NCI-H2081 treated with DMSO at 0.1 percent for 48 hours (cell line): ENCODE results near the gene VPS37D.
"Not testable (repeated sequence)": the region's sequence is repeated elsewhere in the genome, so short reads cannot be mapped to it uniquely, and the experiment has no call there.

Experiments
- DNase-seq: peaks from one replicate; lab custom pipeline; 2025; lab: John Stamatoyannopoulos, UW

Gene VPS37D

GRCh38 chr7:73646785-73647724 lies 20.6 kb upstream of the VPS37D start:
- DNase-seq: no peak

DNA sequence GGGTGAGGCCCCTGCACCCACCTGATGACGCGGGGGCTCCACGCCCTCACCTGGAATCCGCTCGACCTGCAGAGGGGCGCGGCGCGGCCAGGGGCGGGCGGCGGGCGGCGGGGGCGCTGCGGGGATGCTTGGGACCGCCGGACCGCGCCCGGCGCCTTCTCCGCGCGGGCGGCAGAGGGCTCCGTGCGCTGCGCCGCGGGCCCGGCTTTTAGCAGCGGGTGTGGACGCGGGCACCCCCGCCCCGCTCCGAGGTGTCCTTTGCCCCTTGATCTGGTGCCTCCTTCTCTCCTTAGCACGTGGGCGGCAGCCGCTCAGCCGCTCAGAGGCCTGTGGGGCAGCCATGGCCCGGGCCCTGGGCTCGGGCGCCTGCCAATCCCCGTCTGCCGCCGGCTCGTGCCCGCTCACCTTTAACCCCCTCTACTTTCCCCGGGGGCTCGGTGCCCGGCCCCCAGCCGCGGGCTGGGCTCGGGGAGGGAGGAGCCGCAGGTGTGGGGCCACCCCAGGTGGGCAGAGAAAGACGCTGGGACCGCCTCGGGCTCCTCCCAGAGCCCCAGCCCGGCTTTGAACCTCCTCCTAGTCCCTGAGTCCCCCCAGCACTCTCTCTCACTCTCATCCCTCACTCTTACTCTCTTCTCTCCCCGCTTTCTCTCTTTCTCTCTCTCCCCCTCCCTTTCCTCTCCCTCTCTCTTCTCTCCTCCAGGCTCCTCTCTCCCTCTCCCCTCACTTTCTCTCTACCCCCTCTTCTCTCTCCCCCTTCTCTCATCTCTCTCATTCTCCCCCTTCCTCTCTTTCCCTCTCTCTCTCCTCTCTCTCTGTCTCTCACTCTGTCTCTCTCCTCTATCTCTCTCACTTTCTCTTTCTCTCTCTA lies 19.7 kb upstream of the VPS37D start:
- DNase-seq: no peak

DNA sequence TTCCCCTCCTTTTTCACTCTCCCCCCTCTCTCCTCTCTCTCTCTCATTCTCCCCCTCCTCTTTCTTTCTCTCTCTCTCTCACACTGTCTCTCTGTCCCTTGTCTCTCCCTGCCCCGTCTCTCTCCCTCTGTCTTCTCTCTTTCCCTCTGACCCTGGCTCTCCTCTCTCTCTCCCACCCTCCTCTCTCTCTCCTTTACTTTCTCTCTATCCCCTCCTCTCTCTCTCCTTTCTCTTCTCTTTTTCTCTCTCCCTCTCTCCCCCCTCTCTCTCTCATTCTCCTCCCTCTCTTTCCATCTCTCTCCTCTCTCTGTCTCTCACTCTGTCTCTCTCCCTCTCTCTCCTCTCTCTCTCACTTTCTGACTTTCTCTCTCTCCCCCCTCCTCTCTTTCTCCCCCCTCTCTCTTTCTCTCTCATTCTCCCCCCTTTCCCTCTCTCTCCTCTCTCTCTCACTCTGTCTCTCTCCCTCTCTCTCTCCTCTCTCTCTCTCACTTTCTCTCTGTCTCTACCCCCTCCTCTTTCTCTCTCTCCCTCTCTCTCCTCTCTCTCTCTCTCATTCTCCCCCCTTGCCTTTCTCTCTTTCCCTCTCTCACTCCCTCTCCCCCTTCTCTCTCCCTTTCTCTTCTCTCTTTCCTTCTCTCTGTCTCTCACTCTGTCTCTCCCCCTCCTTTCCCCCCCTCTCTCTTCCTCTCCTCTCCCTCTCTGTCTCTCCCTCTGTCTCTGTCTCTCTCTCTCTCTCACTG lies 18.9 kb upstream of the VPS37D start:
- DNase-seq: no peak

DNA sequence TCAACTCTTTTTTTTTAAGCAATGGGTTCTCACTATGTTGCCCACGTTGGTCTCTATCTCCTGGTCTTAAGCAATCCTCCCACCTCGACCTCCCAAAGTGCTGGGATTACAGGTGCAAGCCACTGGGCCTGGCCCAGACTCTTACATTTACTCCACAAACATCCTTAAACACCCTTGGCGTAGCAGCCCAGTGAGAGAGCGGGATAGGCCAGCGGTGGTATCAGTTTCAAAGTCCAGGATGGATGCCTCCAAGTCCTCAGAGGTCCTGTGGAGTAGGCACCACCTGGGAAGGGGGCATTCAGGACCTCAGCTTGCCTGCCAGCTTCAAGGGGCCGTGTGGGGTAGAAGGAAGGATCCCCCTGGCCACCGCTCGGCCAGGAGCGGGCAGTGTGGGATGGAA lies 18.1 kb upstream of the VPS37D start:
- DNase-seq: no peak

DNA sequence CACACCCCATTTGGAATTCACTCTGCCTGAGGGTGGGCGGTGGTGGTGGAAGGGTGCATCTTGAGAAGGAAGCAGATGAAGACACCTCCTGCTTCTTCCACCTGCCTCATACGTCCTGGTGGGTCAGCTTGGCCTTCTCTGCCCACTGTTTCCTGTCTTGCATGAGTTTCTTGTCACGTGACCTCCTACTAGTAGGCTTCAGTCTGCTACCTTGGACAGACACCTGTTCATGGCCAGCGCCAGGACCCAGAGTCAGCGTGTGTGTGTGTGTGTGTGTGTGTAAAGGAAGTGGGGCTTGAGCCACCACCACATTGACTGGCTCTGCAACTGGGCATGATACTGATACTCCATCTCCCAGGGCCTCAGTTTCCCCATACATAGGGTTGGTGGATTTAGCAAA lies 17.1 kb upstream of the VPS37D start:
- no peak for DNase-seq

DNA sequence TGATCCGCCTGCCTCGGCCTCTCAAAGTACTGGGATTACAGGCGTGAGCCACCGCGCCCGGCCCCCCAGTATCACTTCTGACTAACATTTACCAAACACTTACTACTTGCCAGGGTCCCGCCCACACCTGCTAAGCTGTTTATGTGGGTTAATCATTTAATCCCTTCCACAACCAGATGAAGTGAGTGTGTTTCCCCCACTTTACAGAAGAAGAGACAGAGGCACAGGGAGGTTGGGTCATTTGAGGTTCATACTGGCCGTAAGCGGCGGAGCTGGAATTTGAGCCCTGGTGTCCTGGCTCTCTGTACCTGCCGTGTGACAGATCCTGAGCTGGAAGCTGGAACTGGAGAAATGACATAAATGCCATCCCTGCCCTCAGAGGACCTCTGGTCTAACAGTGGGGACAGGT lies 15.1 kb upstream of the VPS37D start:
- DNase-seq: no peak

GRCh38 chr7:73655309-73655708 lies 12.3 kb upstream of the VPS37D start:
- DNase-seq: not testable (repeated sequence)

- DNase-seq: no peak
Observed at GRCh38 chr7:73659983-73660382, 7.6 kb upstream of the VPS37D start.

GRCh38 chr7:73660594-73660993 lies 7.0 kb upstream of the VPS37D start:
- DNase-seq: not testable (repeated sequence)

DNA sequence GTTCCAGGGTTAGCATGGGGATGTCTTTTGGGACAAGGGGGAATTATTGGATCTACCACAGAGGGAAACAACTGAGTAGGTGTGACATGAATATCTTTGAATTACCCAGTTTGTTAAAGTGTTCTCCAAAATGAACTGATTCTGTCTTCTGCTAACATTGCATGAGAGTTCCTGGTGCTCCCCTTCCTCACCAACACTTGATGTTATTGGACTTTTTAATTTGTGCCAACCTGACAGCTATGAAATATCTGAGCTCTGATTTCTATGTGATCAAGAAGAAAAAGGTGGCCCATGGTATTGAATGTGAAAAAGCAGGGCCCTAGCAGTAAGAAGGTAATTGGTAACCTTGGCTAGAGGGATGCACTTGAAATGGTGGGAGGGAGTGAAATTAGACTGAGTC lies 4.6 kb upstream of the VPS37D start:
- DNase-seq: no peak

GRCh38 chr7:73668103-73668885 lies 663 bp downstream of the VPS37D start:
- DNase-seq: no peak

DNA sequence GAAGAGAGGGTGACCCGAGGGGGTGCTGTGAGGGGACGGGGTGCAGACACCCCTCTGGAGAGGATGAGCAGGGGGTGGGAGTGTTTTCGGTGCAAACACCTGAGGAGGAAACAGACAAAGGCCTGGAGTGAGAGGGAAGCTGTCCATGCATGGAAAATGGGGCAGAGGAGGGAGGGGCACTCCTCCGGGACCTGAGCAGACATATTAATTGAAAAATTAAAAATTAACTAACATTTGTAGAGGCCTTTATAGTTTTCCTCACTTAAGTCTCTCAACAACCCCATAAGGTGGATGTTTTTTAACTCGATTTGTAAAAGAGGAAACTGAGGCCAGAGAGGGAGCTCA lies 1.2 kb downstream of the VPS37D start:
- no peak for DNase-seq

DNA sequence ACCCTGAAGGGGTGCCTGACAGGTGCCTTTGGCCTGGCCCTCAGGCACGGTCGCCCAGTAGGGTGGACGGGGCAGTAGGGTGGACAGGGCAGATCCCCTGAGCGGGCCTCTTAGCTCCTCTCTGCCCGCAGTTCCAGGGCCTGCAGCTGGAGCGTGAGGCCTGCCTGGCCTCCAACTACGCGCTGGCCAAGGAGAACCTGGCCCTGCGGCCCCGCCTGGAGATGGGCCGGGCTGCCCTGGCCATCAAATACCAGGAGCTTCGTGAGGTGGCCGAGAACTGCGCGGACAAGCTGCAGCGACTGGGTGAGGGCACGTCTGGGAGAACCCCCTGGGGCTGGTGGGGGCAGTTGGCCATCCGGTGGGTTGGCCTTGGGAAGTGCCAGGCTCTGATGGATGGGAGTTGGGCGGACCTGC lies 1.7 kb downstream of the VPS37D start:
- DNase-seq: no peak

DNA sequence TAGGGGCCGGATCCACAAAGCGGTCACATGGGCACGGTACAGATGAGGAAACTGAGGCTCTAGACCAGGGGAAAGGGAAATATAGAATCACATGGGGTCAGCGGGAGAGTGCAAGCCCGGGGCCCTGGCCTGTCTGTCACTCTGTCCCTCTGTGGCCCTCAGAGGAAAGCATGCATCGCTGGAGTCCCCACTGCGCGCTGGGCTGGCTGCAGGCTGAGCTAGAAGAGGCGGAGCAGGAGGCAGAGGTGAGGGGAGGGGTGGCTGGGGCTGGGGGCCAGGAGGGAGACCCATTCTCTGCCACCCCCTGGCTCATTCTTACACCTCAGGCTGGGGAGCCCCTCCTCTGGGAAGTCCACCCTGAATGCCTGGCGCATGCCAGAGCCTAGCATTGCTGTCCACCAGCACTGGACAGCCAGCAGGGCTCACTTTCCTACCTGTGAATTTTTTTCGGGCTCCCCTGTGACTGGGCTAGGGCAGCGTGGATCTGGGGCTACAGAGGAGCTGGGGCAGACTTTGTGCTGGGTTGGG lies 2.3 kb downstream of the VPS37D start:
- no peak for DNase-seq

DNA sequence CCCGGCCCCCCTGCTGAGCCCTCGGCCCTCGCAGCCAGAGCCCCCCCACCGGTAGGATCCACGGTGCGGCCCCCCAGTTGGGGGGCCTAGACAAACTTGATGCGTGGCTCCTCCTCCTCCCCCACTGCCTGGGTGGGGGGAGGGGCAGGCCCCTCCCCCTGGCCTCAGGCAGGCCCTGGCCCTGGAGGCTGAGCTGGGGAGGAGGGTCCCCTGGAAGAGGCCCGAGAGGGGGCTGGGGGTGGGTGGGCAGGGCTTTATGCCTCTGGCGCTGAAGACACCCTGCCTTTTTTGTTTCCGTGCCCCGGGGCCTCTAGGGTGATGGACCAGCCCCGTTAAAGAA lies 3.7 kb downstream of the VPS37D start:
- DNase-seq: no peak

- DNase-seq: no peak
Observed at GRCh38 chr7:73671857-73672445, 4.3 kb downstream of the VPS37D start.

DNA sequence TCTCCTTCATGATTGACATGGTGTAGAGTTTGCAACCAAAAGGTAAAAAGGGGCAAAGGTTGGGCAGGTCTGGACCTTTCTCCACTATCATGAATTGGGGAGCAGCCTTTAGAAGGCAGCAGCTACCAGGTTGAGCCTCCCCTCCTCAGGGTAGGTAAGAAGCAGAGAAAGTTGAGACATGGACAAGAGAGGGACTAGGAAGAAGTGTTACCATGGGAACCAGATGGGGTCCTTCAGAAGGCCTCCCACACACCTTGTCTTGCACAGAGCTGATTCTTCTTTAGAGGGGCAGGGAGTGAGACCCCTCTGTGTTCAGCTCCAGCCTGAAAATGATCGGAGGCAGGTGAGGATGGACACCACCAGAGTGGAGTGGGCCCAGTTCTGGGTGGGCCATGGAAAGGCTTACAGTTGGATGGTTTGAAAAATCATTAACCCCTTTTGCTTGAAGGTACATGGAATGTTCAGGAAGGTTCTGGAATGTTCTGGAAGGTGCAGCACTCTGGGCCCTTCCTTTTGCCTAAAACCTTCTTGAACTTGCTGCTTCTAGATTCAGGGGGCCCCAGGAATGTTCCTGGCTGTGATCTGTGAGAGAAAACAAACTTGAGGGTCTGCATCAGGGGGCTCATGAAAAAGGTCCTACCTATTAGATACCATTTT lies 7.0 kb downstream of the VPS37D start:
- DNase-seq: no peak

DNA sequence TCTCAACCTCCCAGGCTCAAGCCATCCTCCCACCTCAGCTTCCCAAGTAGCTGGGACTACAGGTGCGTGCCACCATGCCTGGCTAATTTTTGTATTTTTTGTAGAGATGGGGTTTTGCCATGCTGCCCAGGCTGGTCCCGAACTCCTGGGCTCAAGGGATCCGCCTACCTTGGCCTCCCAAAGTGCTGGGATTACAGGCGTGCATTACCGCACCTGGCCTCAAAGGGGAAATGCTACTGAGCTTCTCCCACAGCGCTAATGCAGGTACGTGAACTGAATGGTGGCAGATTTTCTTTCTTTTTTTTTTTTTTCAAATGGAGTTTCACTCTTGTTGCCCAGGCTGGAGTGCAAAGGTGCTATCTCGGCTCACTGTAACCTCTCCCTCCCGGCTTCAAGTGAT lies 8.4 kb downstream of the VPS37D start:
- not testable (repeated sequence) for DNase-seq

DNA sequence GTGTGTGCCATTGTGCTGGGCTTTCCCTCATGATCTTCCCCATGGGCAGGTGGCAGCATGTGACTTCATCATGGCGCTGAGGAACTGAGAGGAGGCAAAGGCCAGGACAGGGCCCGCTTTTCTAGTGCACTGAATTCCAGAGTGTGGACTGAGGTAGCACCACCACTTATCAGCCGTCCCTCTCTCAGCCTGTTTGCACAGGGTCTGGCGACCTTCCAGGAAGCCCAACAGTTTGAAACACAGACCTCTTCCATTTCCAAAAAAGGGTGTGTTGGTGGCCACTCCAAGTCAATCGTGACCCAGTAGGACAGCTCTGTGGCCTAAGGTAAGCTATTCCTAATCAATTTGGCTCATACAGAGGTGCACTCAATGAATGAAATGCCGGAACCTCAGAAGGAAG lies 11.2 kb downstream of the VPS37D start:
- no peak for DNase-seq

GRCh38 chr7:73679709-73680108 lies 12.1 kb downstream of the VPS37D start:
- DNase-seq: no peak

DNA sequence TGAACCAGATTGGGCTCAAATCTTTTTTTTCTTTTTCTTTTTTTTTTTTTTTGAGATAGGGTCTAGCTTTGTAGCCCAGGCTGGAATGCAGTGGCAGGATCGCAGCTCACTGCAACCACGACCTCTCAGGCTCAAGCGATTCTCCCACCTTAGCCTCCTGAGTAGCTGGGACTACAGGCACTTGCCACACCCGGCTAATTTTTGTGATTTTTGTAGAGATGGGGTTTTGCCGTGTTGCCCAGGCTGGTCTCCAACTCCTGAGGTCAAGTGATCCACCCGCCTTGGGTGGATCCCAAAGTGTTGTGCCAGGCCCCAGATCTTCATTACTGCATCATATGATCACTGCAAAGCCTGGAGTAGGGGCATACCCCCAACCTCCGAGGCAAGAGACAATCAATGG lies 12.9 kb downstream of the VPS37D start:
- DNase-seq: no peak
